ENCODE measurements around the gene ENPP1. TPM values are rescaled to one million over a fixed set of nuclear protein-coding genes. Genes with fewer than 3 reads are reported as not detected.
A peak's percentile ranks its signal among the peaks of the same experiment; 100 is the strongest.

ENPP1 gene
- total RNA-seq, 3 donors from 2014 or later = 12.7 to 23.4 (median 21.2) TPM

DNA sequence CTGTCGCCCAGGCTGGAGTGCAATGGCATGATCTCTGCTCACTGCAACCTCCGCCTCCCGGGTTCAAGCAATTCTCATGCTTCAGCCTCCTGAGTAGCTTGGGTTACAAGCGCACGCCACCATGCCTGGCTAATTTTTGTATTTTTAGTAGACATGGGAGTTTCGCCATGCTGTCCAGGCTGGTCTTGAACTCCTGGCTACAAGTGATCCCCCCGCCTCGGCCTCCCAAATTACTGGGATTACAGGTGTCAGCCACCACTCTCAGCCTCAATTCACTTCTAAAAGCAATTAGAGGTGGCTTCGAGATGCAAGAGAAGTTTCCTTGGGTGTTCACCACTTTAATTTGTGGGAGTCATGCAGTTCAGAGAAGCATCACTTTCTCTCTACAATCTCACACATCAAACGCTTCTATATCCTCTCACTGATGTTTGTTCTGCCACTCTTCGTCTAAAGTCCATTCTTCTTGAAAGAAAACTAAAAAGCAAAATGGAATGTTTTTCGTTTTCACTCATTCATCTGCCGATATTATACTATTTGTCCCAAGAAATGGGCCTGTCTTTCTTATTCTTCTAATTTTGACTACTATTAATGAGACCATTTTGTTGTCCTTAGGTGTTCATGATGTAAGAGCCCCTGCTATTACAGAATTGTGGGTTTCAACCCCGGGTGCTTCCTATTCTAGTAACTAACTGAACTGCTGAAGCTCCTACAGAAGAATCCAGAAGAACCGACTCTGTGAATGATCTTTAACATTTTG is 38.3 kb upstream of the ENPP1 start:
- H3K4me1 ChIP-seq (ENCODE audit: low read depth) = no peaks in the 10 kb centered on the region
- no peaks in the 10 kb centered on the region for H3K9me3 ChIP-seq
- TF ChIP-seq, protein P1, sequence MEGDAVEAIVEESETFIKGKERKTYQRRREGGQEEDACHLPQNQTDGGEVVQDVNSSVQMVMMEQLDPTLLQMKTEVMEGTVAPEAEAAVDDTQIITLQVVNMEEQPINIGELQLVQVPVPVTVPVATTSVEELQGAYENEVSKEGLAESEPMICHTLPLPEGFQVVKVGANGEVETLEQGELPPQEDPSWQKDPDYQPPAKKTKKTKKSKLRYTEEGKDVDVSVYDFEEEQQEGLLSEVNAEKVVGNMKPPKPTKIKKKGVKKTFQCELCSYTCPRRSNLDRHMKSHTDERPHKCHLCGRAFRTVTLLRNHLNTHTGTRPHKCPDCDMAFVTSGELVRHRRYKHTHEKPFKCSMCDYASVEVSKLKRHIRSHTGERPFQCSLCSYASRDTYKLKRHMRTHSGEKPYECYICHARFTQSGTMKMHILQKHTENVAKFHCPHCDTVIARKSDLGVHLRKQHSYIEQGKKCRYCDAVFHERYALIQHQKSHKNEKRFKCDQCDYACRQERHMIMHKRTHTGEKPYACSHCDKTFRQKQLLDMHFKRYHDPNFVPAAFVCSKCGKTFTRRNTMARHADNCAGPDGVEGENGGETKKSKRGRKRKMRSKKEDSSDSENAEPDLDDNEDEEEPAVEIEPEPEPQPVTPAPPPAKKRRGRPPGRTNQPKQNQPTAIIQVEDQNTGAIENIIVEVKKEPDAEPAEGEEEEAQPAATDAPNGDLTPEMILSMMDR (IDR thresholded peaks at IDR 0.05) = no peak
- H3K36me3 ChIP-seq (ENCODE audit: low read depth) = no peaks in the 10 kb centered on the region
- ATAC-seq (no peak), DNase-seq (no peak)
- H3K4me3 ChIP-seq = no peak overlapping the region
- intact Hi-C loops (cut with DNase I, micrococcal nuclease) = no loop called here

DNA sequence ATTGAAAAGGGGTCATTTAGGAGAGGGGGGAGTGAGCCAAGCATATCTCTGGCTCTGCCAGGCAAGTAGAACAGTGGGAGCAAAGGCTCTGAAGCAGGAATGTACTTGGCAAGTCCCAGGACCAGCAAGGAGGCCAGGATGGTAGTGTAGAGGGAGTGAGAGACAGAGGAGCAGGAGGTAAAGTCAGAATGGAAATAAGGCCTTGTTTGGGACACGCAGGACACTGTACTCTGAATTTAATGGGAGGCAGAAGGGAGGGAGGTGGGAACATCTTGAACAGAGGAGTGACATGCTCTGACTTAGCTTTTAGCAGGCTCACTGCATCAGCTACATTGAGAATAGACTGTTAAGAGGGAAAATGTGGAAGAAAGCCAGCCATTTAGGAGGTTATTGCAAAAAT is 37.0 kb upstream of the ENPP1 start:
- Histone ChIP-seq H3K9me3 (no peaks in the 10 kb centered on the region), H3K4me3 (no peak overlapping the region), H3K36me3 (ENCODE audit: low read depth) (no peaks in the 10 kb centered on the region), H3K4me1 (ENCODE audit: low read depth) (no peaks in the 10 kb centered on the region)
- TF ChIP-seq, protein P1 (IDR thresholded peaks at IDR 0.05) = no peak
- intact Hi-C loops (cut with DNase I, micrococcal nuclease) = no loop called here
- DNase-seq (no peak), ATAC-seq (no peak)

DNA sequence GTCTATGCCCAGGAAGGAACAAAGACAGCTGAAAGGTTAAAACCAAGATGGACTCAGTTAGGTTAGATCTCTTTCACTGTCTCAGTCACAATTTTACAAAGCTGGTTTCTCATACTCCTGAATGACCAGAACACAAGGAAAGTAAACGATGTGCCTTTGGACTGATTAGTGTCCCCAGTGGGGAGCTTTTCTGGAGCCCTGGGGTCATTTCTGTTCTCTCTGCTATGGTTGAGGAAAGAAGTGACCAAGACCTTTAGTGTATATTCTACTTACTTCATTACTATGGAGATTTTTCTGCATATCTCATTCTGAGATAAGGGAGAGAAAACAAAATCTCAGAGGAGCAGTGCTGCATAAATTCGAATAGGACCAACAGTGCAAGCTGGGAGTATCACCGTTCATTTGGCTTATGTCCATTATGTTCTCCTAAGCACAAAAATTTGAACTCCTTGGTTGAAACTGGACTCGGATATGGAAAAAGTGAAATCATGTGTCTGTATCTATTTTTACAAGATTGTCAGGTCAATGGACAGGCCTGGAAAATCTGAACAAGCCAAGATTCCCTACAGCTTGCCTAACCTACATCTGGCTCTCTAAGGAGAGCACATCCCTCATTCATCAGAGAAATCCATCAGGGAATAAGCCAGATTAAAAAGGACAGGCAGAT is 34.4 kb upstream of the ENPP1 start:
- Histone ChIP-seq H3K4me3 (no peak overlapping the region), H3K9me3 (no peaks in the 10 kb centered on the region), H3K36me3 (ENCODE audit: low read depth) (no peaks in the 10 kb centered on the region), H3K4me1 (ENCODE audit: low read depth) (peaks cover 10% of the 10 kb centered on the region)
- ATAC-seq (no peak), DNase-seq (no peak)
- TF ChIP-seq, protein P1 (IDR thresholded peaks at IDR 0.05) = no peak
- intact Hi-C loops (cut with DNase I, micrococcal nuclease) = no loop called here

DNA sequence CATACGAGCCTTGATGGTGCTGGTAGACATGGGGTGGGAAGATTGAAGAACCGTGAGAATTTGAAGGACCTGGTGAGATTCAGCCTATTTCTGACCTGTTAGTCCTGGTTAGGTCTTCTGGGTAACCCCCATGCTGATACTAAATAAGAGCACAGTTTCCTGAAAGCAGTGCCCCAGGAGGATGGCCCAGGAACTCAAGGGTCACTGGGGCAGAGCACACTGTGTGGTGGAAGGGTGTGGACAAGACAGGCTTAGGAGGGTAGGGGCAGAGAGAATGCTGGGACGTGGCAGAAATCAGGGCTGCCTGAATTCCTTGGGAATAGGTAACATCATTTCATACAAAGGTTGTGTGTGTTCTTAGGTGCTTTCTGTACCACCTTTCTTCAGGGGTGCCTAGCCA is 31.9 kb upstream of the ENPP1 start:
- H3K9me3 ChIP-seq = no peaks in the 10 kb centered on the region
- no peak overlapping the region for H3K4me3 ChIP-seq
- no peak for DNase-seq
- intact Hi-C loops (cut with DNase I, micrococcal nuclease) = no loop called here
- peaks cover 10% of the 10 kb centered on the region for H3K4me1 ChIP-seq (ENCODE audit: low read depth)
- TF ChIP-seq, protein P1 (IDR thresholded peaks at IDR 0.05) = no peak
- peak; percentile 23 for ATAC-seq
- H3K36me3 ChIP-seq (ENCODE audit: low read depth) = no peaks in the 10 kb centered on the region

DNA sequence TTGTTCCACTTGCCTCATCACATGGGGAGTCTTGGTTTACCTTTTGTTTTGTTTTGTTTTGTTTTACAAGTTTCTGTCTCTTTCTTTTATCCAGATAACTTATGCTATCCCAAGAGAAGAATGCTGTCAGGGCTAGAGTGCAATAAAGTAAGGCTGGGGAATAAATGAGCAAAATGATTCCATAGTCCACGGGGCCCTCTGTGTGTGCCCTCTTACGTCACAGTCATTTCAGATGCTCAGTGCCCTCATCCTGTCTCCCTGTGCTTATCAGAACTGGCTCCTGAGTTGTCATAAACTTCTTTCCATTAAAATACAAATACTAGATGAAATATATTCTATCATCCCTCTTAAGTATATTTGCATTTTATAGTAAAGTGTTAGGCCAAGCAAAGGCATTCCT is 30.8 kb upstream of the ENPP1 start:
- DNase-seq (peak in 1 of 3 donors; percentile 54), ATAC-seq (peak; percentile 98)
- H3K9me3 ChIP-seq = no peaks in the 10 kb centered on the region
- TF ChIP-seq, protein P1 (IDR thresholded peaks at IDR 0.05) = no peak
- intact Hi-C loops (cut with DNase I, micrococcal nuclease) = no loop called here
- H3K4me1 ChIP-seq (ENCODE audit: low read depth) = peaks cover 10% of the 10 kb centered on the region
- no peaks in the 10 kb centered on the region for H3K36me3 ChIP-seq (ENCODE audit: low read depth)
- H3K4me3 ChIP-seq = no peak overlapping the region
